Astrocyte (in vitro differentiated cells and primary cell): ENCODE data around the gene ZFHX3. TPM values are rescaled to one million over a fixed set of nuclear protein-coding genes. Genes with fewer than 3 reads are reported as not detected.

Experiments
- DNase-seq: peaks from one replicate; pipeline ENCODE4 v3.0.0-alpha.2; 2010; ENCODE audit warnings: low read depth
- FAIRE-seq: peaks from 2 replicates; lab custom pipeline; 2011; peaks lifted over from hg19 to GRCh38; lab: Jason Lieb, UNC
- H2AFZ ChIP-seq: 2 replicates; pipeline ENCODE4 v1.6.0; 2012; ENCODE audit warnings: low read depth, low read length, inconsistent platforms
- H3K27ac ChIP-seq: 2 replicates; pipeline ENCODE4 v1.5.1; 2011; ENCODE audit warnings: low read depth, low read length, inconsistent platforms
- H3K27me3 ChIP-seq: 2 replicates; pipeline ENCODE4 v1.6.0; 2011; ENCODE audit warnings: low read length, inconsistent platforms; ENCODE audit not compliant: insufficient read depth
- H3K36me3 ChIP-seq: 2 replicates; pipeline ENCODE4 v1.5.1; 2011; ENCODE audit warnings: low read length, inconsistent platforms; ENCODE audit not compliant: insufficient read depth
- H3K4me1 ChIP-seq: 2 replicates; pipeline ENCODE4 v1.5.1; 2011; ENCODE audit warnings: low read length, inconsistent platforms; ENCODE audit not compliant: insufficient read depth
- H3K4me2 ChIP-seq: 2 replicates; pipeline ENCODE4 v1.6.0; 2012; ENCODE audit warnings: low read length, inconsistent platforms
- H3K4me3 ChIP-seq: 2 replicates; pipeline ENCODE4 v1.5.1; 2011; ENCODE audit warnings: low read depth, mild to moderate bottlenecking, low read length, inconsistent platforms; ENCODE audit not compliant: insufficient read depth
- H3K79me2 ChIP-seq: 2 replicates; pipeline ENCODE4 v1.6.0; 2012; ENCODE audit warnings: mild to moderate bottlenecking, low read length, inconsistent platforms; ENCODE audit not compliant: insufficient read depth
- H3K9ac ChIP-seq: 2 replicates; pipeline ENCODE4 v1.6.0; 2012; ENCODE audit warnings: mild to moderate bottlenecking, low read length, inconsistent platforms
- H3K9me3 ChIP-seq: 2 replicates; pipeline ENCODE4 v1.5.1; 2012; ENCODE audit warnings: low read depth, mild to moderate bottlenecking, low read length, inconsistent platforms; ENCODE audit not compliant: insufficient read depth
- H4K20me1 ChIP-seq: 2 replicates; pipeline ENCODE4 v1.6.0; 2012; ENCODE audit warnings: low read length, inconsistent platforms; ENCODE audit not compliant: insufficient read depth
- H3K27ac Mint-ChIP-seq: one replicate; pipeline ENCODE4 v1.8.0; 2021; ENCODE audit warnings: mild to moderate bottlenecking, mixed read lengths; ENCODE audit not compliant: unreplicated experiment
- H3K27me3 Mint-ChIP-seq: one replicate; pipeline ENCODE4 v1.8.0; 2021; ENCODE audit warnings: low read depth, mixed read lengths; ENCODE audit not compliant: unreplicated experiment
- H3K36me3 Mint-ChIP-seq: one replicate; pipeline ENCODE4 v1.8.0; 2021; ENCODE audit warnings: low read depth, mixed read lengths; ENCODE audit not compliant: unreplicated experiment
- H3K4me1 Mint-ChIP-seq: one replicate; pipeline ENCODE4 v1.8.0; 2021; ENCODE audit warnings: low read depth, mixed read lengths; ENCODE audit not compliant: unreplicated experiment
- H3K4me3 Mint-ChIP-seq: one replicate; pipeline ENCODE4 v1.8.0; 2021; ENCODE audit warnings: mild to moderate bottlenecking, moderate library complexity, mixed read lengths; ENCODE audit not compliant: unreplicated experiment
- H3K9me3 Mint-ChIP-seq: one replicate; pipeline ENCODE4 v1.8.0; 2021; ENCODE audit warnings: mild to moderate bottlenecking, mixed read lengths; ENCODE audit not compliant: unreplicated experiment
- CTCF ChIP-seq: IDR thresholded peaks from 2 replicates; pipeline ENCODE4 v1.5.1; 2011; ENCODE audit warnings: low read depth, mild to moderate bottlenecking, inconsistent platforms, low read length, moderate library complexity; ENCODE audit not compliant: insufficient read depth
- EZH2 ChIP-seq: IDR thresholded peaks from 2 replicates; pipeline ENCODE4 v1.6.1; 2012; ENCODE audit warnings: mild to moderate bottlenecking, low read length, inconsistent platforms; ENCODE audit not compliant: insufficient read depth
- total RNA-seq: library from RNA; stranded (reverse); gene quantifications from 2 replicates; pipeline ENCODE4 v1.2.1, GENCODE V29; 2021

The ZFHX3 gene
- total RNA-seq, 1 donor from 2014 or later = 19.7 TPM

- Mint-ChIP-seq H3K36me3 (peaks cover 14% of the 10 kb centered on the region), H3K9me3 (no peaks in the 10 kb centered on the region), H3K27me3 (peaks cover 18% of the 10 kb centered on the region), H3K27ac (no peak overlapping the region), H3K4me3 (no peak overlapping the region), H3K4me1 (peaks cover 10% of the 10 kb centered on the region)
- no peak for DNase-seq
- Histone ChIP-seq H3K27ac (no peak overlapping the region), H3K4me1 (peaks cover 11% of the 10 kb centered on the region), H4K20me1 (peaks cover 77% of the 10 kb centered on the region), H3K36me3 (no peaks in the 10 kb centered on the region), H2AFZ (no peak overlapping the region), H3K4me2 (no peak overlapping the region), H3K27me3 (no peaks in the 10 kb centered on the region), H3K9ac (no peak overlapping the region), H3K79me2 (peaks cover 96% of the 10 kb centered on the region), H3K9me3 (no peaks in the 10 kb centered on the region), H3K4me3 (no peak overlapping the region)
- TF ChIP-seq CTCF (no peak), EZH2 (no peak)
- FAIRE-seq = no peak
Measured at GRCh38 chr16:73026754-73027684, 20.9 kb downstream of the ZFHX3 start.

- no peaks in the 10 kb centered on the region for H3K36me3 ChIP-seq
- H3K27ac Mint-ChIP-seq = no peak overlapping the region
- no peak overlapping the region for H2AFZ ChIP-seq
- no peak overlapping the region for H3K9ac ChIP-seq
- H3K79me2 ChIP-seq = peaks cover 93% of the 10 kb centered on the region
- H3K4me3 Mint-ChIP-seq = no peak overlapping the region
- H4K20me1 ChIP-seq = peaks cover 68% of the 10 kb centered on the region
- peaks cover 16% of the 10 kb centered on the region for H3K36me3 Mint-ChIP-seq
- no peak for DNase-seq
- H3K27me3 Mint-ChIP-seq = peaks cover 11% of the 10 kb centered on the region
- H3K27me3 ChIP-seq = no peaks in the 10 kb centered on the region
- H3K9me3 ChIP-seq = no peaks in the 10 kb centered on the region
- H3K27ac ChIP-seq = no peak overlapping the region
- no peaks in the 10 kb centered on the region for H3K9me3 Mint-ChIP-seq
- peaks cover 3% of the 10 kb centered on the region for H3K4me1 Mint-ChIP-seq
- peaks cover 13% of the 10 kb centered on the region for H3K4me1 ChIP-seq
- peak; percentile 26 for FAIRE-seq
- TF ChIP-seq CTCF = no peak
- no peak for TF ChIP-seq EZH2
- H3K4me3 ChIP-seq = no peak overlapping the region
- peak overlapping the region; percentile 9 for H3K4me2 ChIP-seq
Measured at GRCh38 chr16:73025856-73026210, 22.1 kb downstream of the ZFHX3 start.
